PC-9 (cell line): ENCODE results near the gene FOXP1. TPM values are rescaled to one million over a fixed set of nuclear protein-coding genes. Genes with fewer than 3 reads are reported as not detected.

Experiments used
- BruUV-seq: library from RNA; stranded (reverse); fragments of 400-500 nt; replicated peaks from 2 replicates; lab custom pipeline; 2021; lab: Mats Ljungman, UMichigan
- CTCF ChIA-PET: fragments of 300-600 bp; sonication (Branson Sonifier 250); formaldehyde crosslinking; loops from one replicate; lab custom pipeline; 2022; ENCODE audit warnings: antibody characterized with exemption; lab: Charles Lee
- POLR2A ChIA-PET: fragments of 300-600 bp; sonication (Branson Sonifier 250); formaldehyde crosslinking; loops from one replicate; lab custom pipeline; 2022; ENCODE audit warnings: antibody characterized with exemption; ENCODE audit not compliant: unreplicated experiment; lab: Charles Lee
- DNase-seq, 2 experiments: peaks; one replicate each; pipeline versions ENCODE4 v3.0.0 to v3.0.0-alpha.2; 2015 to 2022; ENCODE audit warnings: mixed read lengths in 1 of 2
- H2AFZ ChIP-seq: fragments of 200-600 bp; sonication (generic); 2 replicates; pipeline ENCODE4 v1.8.1; 2017; ENCODE audit warnings: antibody characterized with exemption
- H3F3A ChIP-seq: fragments of 200-600 bp; sonication (generic); 2 replicates; pipeline ENCODE4 v1.8.1; 2017; ENCODE audit warnings: antibody characterized with exemption, mild to moderate bottlenecking, low read depth; ENCODE audit not compliant: insufficient read depth
- H3K27ac ChIP-seq: fragments of 200-600 bp; sonication (generic); 2 replicates; pipeline ENCODE4 v1.6.1; 2016; ENCODE audit warnings: mixed run types
- H3K27me3 ChIP-seq: fragments of 200-600 bp; sonication (generic); 2 replicates; pipeline ENCODE4 v1.6.1; 2016; ENCODE audit warnings: low read depth, mixed run types; ENCODE audit not compliant: insufficient read depth
- H3K36me3 ChIP-seq: fragments of 200-600 bp; sonication (generic); 2 replicates; pipeline ENCODE4 v1.6.1; 2016; ENCODE audit warnings: low read depth, mixed run types
- H3K4me1 ChIP-seq: fragments of 200-600 bp; sonication (generic); replicated peaks from 2 replicates; pipeline ENCODE4 v1.6.1; 2016; ENCODE audit warnings: mixed run types; ENCODE audit not compliant: insufficient read depth
- H3K4me2 ChIP-seq: fragments of 200-600 bp; sonication (generic); 2 replicates; pipeline ENCODE4 v1.6.1; 2017; ENCODE audit warnings: mixed run types
- H3K4me3 ChIP-seq: fragments of 200-600 bp; sonication (generic); 2 replicates; pipeline ENCODE4 v1.6.1; 2016; ENCODE audit warnings: mixed run types
- H3K79me2 ChIP-seq: fragments of 200-600 bp; sonication (generic); 2 replicates; pipeline ENCODE4 v1.6.1; 2017; ENCODE audit warnings: low read depth, mixed run types
- H3K9me2 ChIP-seq: fragments of 200-600 bp; sonication (generic); 2 replicates; pipeline ENCODE4 v1.8.1; 2017; ENCODE audit warnings: mild to moderate bottlenecking; ENCODE audit not compliant: insufficient read depth
- H3K9me3 ChIP-seq: fragments of 200-600 bp; sonication (generic); 2 replicates; pipeline ENCODE4 v1.8.1; 2016; ENCODE audit warnings: low read depth; ENCODE audit not compliant: insufficient read depth
- H4K20me1 ChIP-seq: fragments of 200-600 bp; sonication (generic); 2 replicates; pipeline ENCODE4 v1.8.1; 2017; ENCODE audit not compliant: insufficient read depth
- EZH2 ChIP-seq: fragments of 200-600 bp; sonication (generic); IDR thresholded peaks from 2 replicates; pipeline ENCODE4 v1.8.0; 2017; ENCODE audit warnings: antibody characterized with exemption, low read depth
- intact Hi-C: fragments of 100-400 bp; cut with micrococcal nuclease; formaldehyde crosslinking; loops from one replicate; pipeline ENCODE4 v1.10.0; 2022; ENCODE audit not compliant: unreplicated experiment
- total RNA-seq: library from RNA; stranded (reverse); gene quantifications from 2 replicates; pipeline ENCODE4 v1.2.3, GENCODE V29; 2021
- TF ChIP-seq, protein P1 (sequence below): fragments of 200-600 bp; sonication (generic); conservative IDR thresholded peaks from 2 replicates; pipeline ENCODE4 v1.6.1; 2017; ENCODE audit warnings: mixed run types, antibody characterized with exemption, mild to moderate bottlenecking, moderate library complexity

Gene FOXP1
- total RNA-seq, 1 experiment from 2014 or later, result 33.3 TPM

DNA sequence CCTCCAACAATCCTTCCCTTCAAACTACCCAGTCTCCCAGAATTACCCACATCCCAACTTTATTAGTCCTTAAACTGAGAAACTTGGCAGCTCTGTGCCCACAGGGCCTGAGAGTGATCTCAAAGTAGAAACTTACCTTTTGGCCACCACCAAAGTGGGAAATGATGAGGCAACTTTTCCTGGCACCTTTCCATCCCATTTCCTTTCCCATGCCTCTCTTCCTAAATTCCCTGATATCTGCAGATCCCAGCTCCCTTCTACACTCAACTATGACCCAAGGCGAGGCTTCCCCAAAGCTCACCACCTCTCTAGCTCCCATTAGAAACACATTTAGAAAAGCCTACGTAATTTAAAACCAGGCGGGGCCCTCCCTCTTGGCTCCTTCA lies 271.9 kb downstream of the FOXP1 start:
- BruUV-seq, result no TSS peak
- POLR2A ChIA-PET, result no interaction called here
- H3K79me2 ChIP-seq, result no peaks in the 10 kb centered on the region

DNA sequence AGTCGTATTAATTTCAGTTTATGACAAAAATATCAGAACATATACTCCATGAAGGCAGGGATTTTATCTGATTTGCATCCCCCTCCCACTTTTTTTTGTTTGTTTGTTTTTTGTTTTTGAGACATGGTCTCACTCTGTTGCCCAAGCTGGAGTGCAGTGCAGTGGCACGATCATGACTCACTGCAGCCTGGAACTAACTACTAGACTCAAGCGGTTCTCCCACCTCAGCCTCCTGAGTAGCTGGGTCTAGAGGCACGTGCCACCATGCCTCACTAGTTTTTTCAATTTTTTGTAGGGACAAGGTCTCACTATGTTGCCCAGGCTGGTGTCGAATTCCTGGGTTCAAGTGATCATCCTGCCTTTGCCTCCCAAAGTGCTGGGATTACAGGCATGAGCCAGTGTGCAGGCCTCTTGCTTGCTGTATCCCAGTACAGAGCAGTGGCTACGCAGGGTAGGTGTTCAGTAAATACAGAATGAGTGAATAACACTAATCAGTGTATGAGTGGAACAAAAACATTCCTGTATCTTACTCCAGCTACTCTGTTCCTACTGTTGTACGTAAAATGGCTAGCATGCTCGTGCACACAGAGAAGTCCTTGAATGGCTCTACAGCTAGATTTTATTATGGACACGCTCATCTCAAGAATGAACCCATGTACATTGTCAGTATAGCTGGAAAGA lies 272.4 kb downstream of the FOXP1 start:
- Histone ChIP-seq H3K36me3 (no peaks in the 10 kb centered on the region), H3K27me3 (no peaks in the 10 kb centered on the region), H3K9me2 (no peaks in the 10 kb centered on the region), H3K9me3 (no peaks in the 10 kb centered on the region), H4K20me1 (no peaks in the 10 kb centered on the region), H3K4me1 (no peaks in the 10 kb centered on the region), H2AFZ (no peak overlapping the region), H3K4me2 (no peak overlapping the region), H3K79me2 (no peaks in the 10 kb centered on the region), H3K27ac (no peak overlapping the region), H3F3A (no peaks in the 10 kb centered on the region), H3K4me3 (no peak overlapping the region)
- ChIA-PET CTCF (no interaction called here), POLR2A (no interaction called here)
- intact Hi-C loops, result no loop called here
- no TSS peak for BruUV-seq
- no peak for TF ChIP-seq EZH2
- TF ChIP-seq, protein P1, sequence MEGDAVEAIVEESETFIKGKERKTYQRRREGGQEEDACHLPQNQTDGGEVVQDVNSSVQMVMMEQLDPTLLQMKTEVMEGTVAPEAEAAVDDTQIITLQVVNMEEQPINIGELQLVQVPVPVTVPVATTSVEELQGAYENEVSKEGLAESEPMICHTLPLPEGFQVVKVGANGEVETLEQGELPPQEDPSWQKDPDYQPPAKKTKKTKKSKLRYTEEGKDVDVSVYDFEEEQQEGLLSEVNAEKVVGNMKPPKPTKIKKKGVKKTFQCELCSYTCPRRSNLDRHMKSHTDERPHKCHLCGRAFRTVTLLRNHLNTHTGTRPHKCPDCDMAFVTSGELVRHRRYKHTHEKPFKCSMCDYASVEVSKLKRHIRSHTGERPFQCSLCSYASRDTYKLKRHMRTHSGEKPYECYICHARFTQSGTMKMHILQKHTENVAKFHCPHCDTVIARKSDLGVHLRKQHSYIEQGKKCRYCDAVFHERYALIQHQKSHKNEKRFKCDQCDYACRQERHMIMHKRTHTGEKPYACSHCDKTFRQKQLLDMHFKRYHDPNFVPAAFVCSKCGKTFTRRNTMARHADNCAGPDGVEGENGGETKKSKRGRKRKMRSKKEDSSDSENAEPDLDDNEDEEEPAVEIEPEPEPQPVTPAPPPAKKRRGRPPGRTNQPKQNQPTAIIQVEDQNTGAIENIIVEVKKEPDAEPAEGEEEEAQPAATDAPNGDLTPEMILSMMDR, result no peak
- DNase-seq, result no peak

More for the DNA sequence above, 271.9 kb downstream of the FOXP1 start:
- H4K20me1 ChIP-seq, result no peaks in the 10 kb centered on the region
- no peaks in the 10 kb centered on the region for H3K9me3 ChIP-seq
- H3K27me3 ChIP-seq, result no peaks in the 10 kb centered on the region
- CTCF ChIA-PET, result no interaction called here
- H3K4me3 ChIP-seq, result no peak overlapping the region
- H2AFZ ChIP-seq, result no peak overlapping the region
- intact Hi-C loops, result no loop called here
- no peak overlapping the region for H3K27ac ChIP-seq
- H3K4me1 ChIP-seq, result no peaks in the 10 kb centered on the region
- no peaks in the 10 kb centered on the region for H3F3A ChIP-seq
- no peaks in the 10 kb centered on the region for H3K36me3 ChIP-seq
- H3K4me2 ChIP-seq, result no peak overlapping the region
- DNase-seq, result no peak
- TF ChIP-seq, protein P1, result no peak
- TF ChIP-seq EZH2, result no peak
- no peaks in the 10 kb centered on the region for H3K9me2 ChIP-seq

DNA sequence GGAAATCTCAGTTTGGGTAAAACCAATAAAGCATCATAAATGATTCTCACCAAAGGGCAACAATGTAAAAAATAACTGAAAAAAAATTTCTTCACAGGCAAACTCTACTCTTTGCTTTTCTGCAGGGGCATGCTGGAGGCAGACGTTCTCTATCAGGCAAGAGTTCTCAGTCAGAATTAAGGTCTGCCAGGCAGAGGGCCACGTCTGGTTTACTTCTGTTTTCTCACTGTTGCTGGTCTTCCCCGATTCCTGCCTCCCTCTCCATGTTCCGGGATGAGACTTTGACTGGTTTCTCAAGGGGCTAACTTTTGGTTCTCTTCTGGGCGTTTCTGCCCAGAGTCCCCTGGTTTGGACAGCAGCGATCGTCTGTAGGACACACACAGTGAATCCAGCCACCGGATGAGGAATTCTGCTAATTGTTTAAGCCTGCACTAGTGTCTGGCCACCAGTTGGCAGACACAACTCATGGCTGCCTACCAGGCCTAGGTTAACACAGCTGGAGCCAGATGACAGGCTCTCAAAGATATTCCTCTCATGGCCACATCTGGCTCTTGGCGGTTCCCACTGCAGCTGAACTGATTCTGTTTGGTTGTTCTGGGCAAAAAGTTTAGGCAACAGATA lies 273.1 kb downstream of the FOXP1 start:
- Histone ChIP-seq H3K36me3 (no peaks in the 10 kb centered on the region), H3K4me3 (no peak overlapping the region), H3K4me2 (no peak overlapping the region), H3K9me3 (no peaks in the 10 kb centered on the region), H3F3A (no peaks in the 10 kb centered on the region), H3K27me3 (no peaks in the 10 kb centered on the region), H4K20me1 (no peaks in the 10 kb centered on the region), H3K27ac (no peak overlapping the region), H3K9me2 (no peaks in the 10 kb centered on the region), H3K79me2 (no peaks in the 10 kb centered on the region), H2AFZ (no peak overlapping the region), H3K4me1 (no peaks in the 10 kb centered on the region)
- TF ChIP-seq, protein P1, result no peak
- no peak for TF ChIP-seq EZH2
- DNase-seq, result no peak
- no TSS peak for BruUV-seq
- ChIA-PET POLR2A (no interaction called here), CTCF (no interaction called here)
- intact Hi-C loops, result no loop called here
